GM23338 (cell line): ENCODE measurements around the gene DEPDC1. TPM values are rescaled to one million over a fixed set of nuclear protein-coding genes. Genes with fewer than 3 reads are reported as not detected.

Source experiments
- ATAC-seq: fragments of 200-7000 bp; cut with Tn5 transposase; 3 replicates; pipeline ENCODE4 v1.9.1; 2020
- DNase-seq: peaks from one replicate; pipeline ENCODE4 v3.0.0-alpha.2; 2015; ENCODE audit warnings: low spot score
- H2AFZ ChIP-seq: fragments of 200-600 bp; sonication (generic); 2 replicates; pipeline ENCODE4 v1.8.0; 2016; ENCODE audit warnings: antibody characterized with exemption, mild to moderate bottlenecking, moderate library complexity
- H3F3A ChIP-seq: fragments of 200-600 bp; sonication (generic); replicated peaks from 2 replicates; pipeline ENCODE4 v1.8.0; 2017; ENCODE audit warnings: antibody characterized with exemption, mixed run types, low read depth
- H3K27ac ChIP-seq: fragments of 200-600 bp; sonication (generic); 2 replicates; pipeline ENCODE4 v1.6.1; 2016; ENCODE audit warnings: low read depth
- H3K27me3 ChIP-seq: fragments of 200-600 bp; sonication (generic); 2 replicates; pipeline ENCODE4 v1.8.0; 2016; ENCODE audit warnings: mild to moderate bottlenecking, mixed run types, moderate library complexity; ENCODE audit not compliant: insufficient read depth
- H3K36me3 ChIP-seq: fragments of 200-600 bp; sonication (generic); 2 replicates; pipeline ENCODE4 v1.8.0; 2016; ENCODE audit warnings: mild to moderate bottlenecking; ENCODE audit not compliant: insufficient read depth
- H3K4me1 ChIP-seq: fragments of 200-600 bp; sonication (generic); 2 replicates; pipeline ENCODE4 v1.8.0; 2016; ENCODE audit warnings: mild to moderate bottlenecking, moderate library complexity; ENCODE audit not compliant: insufficient read depth
- H3K4me2 ChIP-seq: fragments of 200-600 bp; sonication (generic); 2 replicates; pipeline ENCODE4 v1.7.1; 2017; ENCODE audit warnings: mixed run types
- H3K4me3 ChIP-seq: fragments of 200-600 bp; sonication (generic); 2 replicates; pipeline ENCODE4 v1.6.1; 2016; ENCODE audit warnings: mixed run types
- H3K79me2 ChIP-seq: fragments of 200-600 bp; sonication (generic); replicated peaks from 2 replicates; pipeline ENCODE4 v1.8.0; 2017; ENCODE audit warnings: mild to moderate bottlenecking; ENCODE audit not compliant: insufficient read depth
- H3K9me2 ChIP-seq: fragments of 200-600 bp; sonication (generic); 2 replicates; pipeline ENCODE4 v1.8.0; 2017; ENCODE audit not compliant: insufficient read depth
- H4K20me1 ChIP-seq: fragments of 200-600 bp; sonication (generic); replicated peaks from 2 replicates; pipeline ENCODE4 v1.8.0; 2017; ENCODE audit warnings: mild to moderate bottlenecking; ENCODE audit not compliant: insufficient read depth
- H3K27ac Mint-ChIP-seq: 2 replicates; pipeline ENCODE4 v1.8.0; 2020; ENCODE audit warnings: inconsistent platforms, mild to moderate bottlenecking, moderate library complexity, mixed read lengths
- H3K27me3 Mint-ChIP-seq: 3 replicates; pipeline ENCODE4 v1.8.0; 2022; ENCODE audit warnings: low read depth, mild to moderate bottlenecking, moderate library complexity, mixed read lengths, inconsistent platforms; ENCODE audit not compliant: insufficient read depth, poor library complexity
- H3K36me3 Mint-ChIP-seq: 3 replicates; pipeline ENCODE4 v1.8.0; 2021; ENCODE audit warnings: low read depth, mild to moderate bottlenecking, inconsistent platforms, moderate library complexity, mixed read lengths
- H3K4me1 Mint-ChIP-seq: 3 replicates; pipeline ENCODE4 v1.8.0; 2020; ENCODE audit warnings: mild to moderate bottlenecking, inconsistent platforms, mixed read lengths
- H3K4me3 Mint-ChIP-seq: 3 replicates; pipeline ENCODE4 v1.8.0; 2021; ENCODE audit warnings: moderate library complexity, mild to moderate bottlenecking, inconsistent platforms, mixed read lengths
- H3K9me3 Mint-ChIP-seq: 3 replicates; pipeline ENCODE4 v1.8.0; 2020; ENCODE audit warnings: moderate library complexity, mild to moderate bottlenecking, inconsistent platforms, mixed read lengths
- CREB1 ChIP-seq: fragments of 250-450 bp; sonication (Bioruptor Pico); IDR thresholded peaks from 2 replicates; pipeline ENCODE4 v1.5.0; 2020; ENCODE audit warnings: low read depth, mild to moderate bottlenecking, moderate library complexity
- ETS1 ChIP-seq: IDR thresholded peaks from 2 replicates; pipeline ENCODE4 v1.6.1; 2016; ENCODE audit warnings: antibody characterized with exemption
- EZH2 ChIP-seq: fragments of 200-600 bp; sonication (generic); IDR thresholded peaks from one replicate; pipeline ENCODE4 v1.8.0; 2017; ENCODE audit warnings: antibody characterized with exemption, mild to moderate bottlenecking, low read depth; ENCODE audit not compliant: unreplicated experiment
- EZH2phosphoT487 ChIP-seq: fragments of 200-600 bp; sonication (generic); IDR thresholded peaks from one replicate; pipeline ENCODE4 v1.8.1; 2018; ENCODE audit warnings: antibody characterized with exemption; ENCODE audit not compliant: unreplicated experiment
- JUNB ChIP-seq: IDR thresholded peaks from one replicate; pipeline ENCODE4 v1.6.1; 2016; ENCODE audit warnings: antibody characterized with exemption; ENCODE audit not compliant: unreplicated experiment
- NANOG ChIP-seq: IDR thresholded peaks from 2 replicates; pipeline ENCODE4 v1.6.1; 2016; ENCODE audit warnings: antibody characterized with exemption, borderline replicate concordance
- POLR2AphosphoS5 ChIP-seq: IDR thresholded peaks from 2 replicates; pipeline ENCODE4 v1.6.1; 2016; ENCODE audit warnings: antibody characterized with exemption, low read depth
- STAT1 ChIP-seq: IDR thresholded peaks from one replicate; pipeline ENCODE4 v1.6.1; 2016; ENCODE audit warnings: antibody characterized with exemption; ENCODE audit not compliant: unreplicated experiment
- ZNF331 ChIP-seq: fragments of 250-450 bp; sonication (Bioruptor Pico); IDR thresholded peaks from 2 replicates; pipeline ENCODE4 v1.5.0; 2020; ENCODE audit warnings: low read depth, mild to moderate bottlenecking, moderate library complexity
- ZNF462 ChIP-seq: fragments of 250-450 bp; sonication (Bioruptor Pico); IDR thresholded peaks from 2 replicates; pipeline ENCODE4 v1.5.0; 2020; ENCODE audit warnings: mild to moderate bottlenecking, moderate library complexity
- polyA plus RNA-seq: library from polyadenylated mRNA; unstranded; fragments of >200 nt; fragmentation: Nextera tagmentation; extraction: Ambion mirVana; gene quantifications from 2 replicates; pipeline ENCODE4 v1.2.1, GENCODE V29; 2016
- total RNA-seq: library from RNA; depleted of rRNA; stranded (reverse); fragments of >200 nt; shearing (Covaris generic); gene quantifications from 2 replicates; pipeline ENCODE4 v1.2.3, GENCODE V29; 2014
- TF ChIP-seq, protein P1 (sequence below), 2 experiments: fragments of 200-600 bp in 1 of 2; sonication (generic) in 1 of 2; conservative IDR thresholded peaks; 2 replicates each; pipeline versions ENCODE4 v1.5.1 to v1.6.1; 2016 to 2017; ENCODE audit warnings: antibody characterized with exemption in 2 of 2, low read depth in 2 of 2, mild to moderate bottlenecking in 2 of 2, moderate library complexity in 1 of 2

The DEPDC1 gene
- total and polyA plus RNA-seq, 2 experiments from 2014 or later: 30.0 to 42.9 TPM

DNA sequence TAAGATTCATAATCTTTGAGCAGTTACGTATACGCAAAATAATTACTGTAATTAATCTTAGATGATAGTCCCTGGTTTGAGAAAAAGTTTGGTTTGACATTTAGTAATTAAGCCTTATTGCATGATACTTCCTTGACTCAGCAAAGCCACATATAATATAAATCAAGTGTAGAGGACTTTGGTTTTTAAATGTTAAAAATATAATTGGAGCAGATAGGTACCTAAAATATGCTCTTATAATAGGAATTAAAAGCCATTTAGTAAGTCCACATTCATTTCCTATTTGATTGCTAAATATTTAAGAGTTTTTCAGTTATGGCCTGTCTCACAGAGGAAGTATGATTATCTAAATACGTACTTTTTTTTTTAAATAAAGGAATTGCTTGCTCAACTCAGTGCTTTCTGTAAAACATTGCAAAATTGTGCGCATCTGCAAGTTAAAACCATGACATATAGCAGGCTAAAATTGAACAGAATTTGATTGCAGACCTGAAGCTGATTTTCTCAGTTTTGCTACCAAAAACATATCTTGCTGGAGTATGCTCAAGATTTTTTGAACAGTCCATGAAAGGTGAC, 67.6 kb downstream of the DEPDC1 start:
- H3K36me3 ChIP-seq: no peaks in the 10 kb centered on the region
- H3K4me3 ChIP-seq: no peak overlapping the region
- TF ChIP-seq ZNF331 (CRISPR knock-in tag) (no peak), POLR2AphosphoS5 (no peak), EZH2 (no peak), JUNB (no peak), STAT1 (no peak), ETS1 (no peak)
- no peaks in the 10 kb centered on the region for H3K27me3 ChIP-seq
- Mint-ChIP-seq H3K4me3 (no peak overlapping the region), H3K27me3 (no peaks in the 10 kb centered on the region), H3K4me1 (no peaks in the 10 kb centered on the region), H3K27ac (no peak overlapping the region), H3K36me3 (no peaks in the 10 kb centered on the region), H3K9me3 (no peaks in the 10 kb centered on the region)
- no peak overlapping the region for H3K4me2 ChIP-seq
- no peaks in the 10 kb centered on the region for H3K4me1 ChIP-seq
- no peaks in the 10 kb centered on the region for H3K79me2 ChIP-seq
- ATAC-seq (no peak), DNase-seq (no peak)
- peaks cover 4% of the 10 kb centered on the region; the same call in 1 of the 2 replicates for H3K9me2 ChIP-seq
- H2AFZ ChIP-seq: no peak overlapping the region
- H3F3A ChIP-seq: no peaks in the 10 kb centered on the region
- H3K27ac ChIP-seq: no peak overlapping the region
- H4K20me1 ChIP-seq: no peaks in the 10 kb centered on the region

- no peak overlapping the region for H3K4me3 ChIP-seq
- Mint-ChIP-seq H3K27ac (no peak overlapping the region), H3K36me3 (no peaks in the 10 kb centered on the region), H3K27me3 (no peaks in the 10 kb centered on the region), H3K4me3 (no peak overlapping the region), H3K9me3 (no peaks in the 10 kb centered on the region), H3K4me1 (no peaks in the 10 kb centered on the region)
- DNase-seq (no peak), ATAC-seq (no peak)
- H3K27ac ChIP-seq: no peak overlapping the region
- H3F3A ChIP-seq: no peaks in the 10 kb centered on the region
- H3K9me2 ChIP-seq: no peaks in the 10 kb centered on the region
- no peaks in the 10 kb centered on the region for H3K36me3 ChIP-seq
- no peaks in the 10 kb centered on the region for H3K27me3 ChIP-seq
- H2AFZ ChIP-seq: no peak overlapping the region
- no peaks in the 10 kb centered on the region for H3K4me1 ChIP-seq
- no peaks in the 10 kb centered on the region for H3K79me2 ChIP-seq
- H3K4me2 ChIP-seq: no peak overlapping the region
- H4K20me1 ChIP-seq: no peaks in the 10 kb centered on the region
- TF ChIP-seq, protein P1, sequence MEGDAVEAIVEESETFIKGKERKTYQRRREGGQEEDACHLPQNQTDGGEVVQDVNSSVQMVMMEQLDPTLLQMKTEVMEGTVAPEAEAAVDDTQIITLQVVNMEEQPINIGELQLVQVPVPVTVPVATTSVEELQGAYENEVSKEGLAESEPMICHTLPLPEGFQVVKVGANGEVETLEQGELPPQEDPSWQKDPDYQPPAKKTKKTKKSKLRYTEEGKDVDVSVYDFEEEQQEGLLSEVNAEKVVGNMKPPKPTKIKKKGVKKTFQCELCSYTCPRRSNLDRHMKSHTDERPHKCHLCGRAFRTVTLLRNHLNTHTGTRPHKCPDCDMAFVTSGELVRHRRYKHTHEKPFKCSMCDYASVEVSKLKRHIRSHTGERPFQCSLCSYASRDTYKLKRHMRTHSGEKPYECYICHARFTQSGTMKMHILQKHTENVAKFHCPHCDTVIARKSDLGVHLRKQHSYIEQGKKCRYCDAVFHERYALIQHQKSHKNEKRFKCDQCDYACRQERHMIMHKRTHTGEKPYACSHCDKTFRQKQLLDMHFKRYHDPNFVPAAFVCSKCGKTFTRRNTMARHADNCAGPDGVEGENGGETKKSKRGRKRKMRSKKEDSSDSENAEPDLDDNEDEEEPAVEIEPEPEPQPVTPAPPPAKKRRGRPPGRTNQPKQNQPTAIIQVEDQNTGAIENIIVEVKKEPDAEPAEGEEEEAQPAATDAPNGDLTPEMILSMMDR (conservative IDR thresholded peaks at IDR 0.05; ENCODE audit: low read depth in 2 of 2): no peak
- TF ChIP-seq ETS1: no peak
- no peak for TF ChIP-seq STAT1
- no peak for TF ChIP-seq ZNF331 (CRISPR knock-in tag)
- no peak for TF ChIP-seq ZNF462 (CRISPR knock-in tag)
- TF ChIP-seq CREB1 (CRISPR knock-in tag): no peak
- TF ChIP-seq NANOG: no peak
- TF ChIP-seq EZH2: no peak
- no peak for TF ChIP-seq EZH2phosphoT487
- no peak for TF ChIP-seq POLR2AphosphoS5
- no peak for TF ChIP-seq JUNB
Measured at GRCh38 chr1:68426594-68426993, 70.3 kb downstream of the DEPDC1 start.
